Ovary (tissue), 9 donors: ENCODE measurements around the gene AWAT1. TPM values are rescaled to one million over a fixed set of nuclear protein-coding genes. Genes with fewer than 3 reads are reported as not detected.
"Not testable (repeated sequence)": the region's sequence is repeated elsewhere in the genome, so short reads cannot be mapped to it uniquely, and the experiment has no call there.

Experiments used
- DNase-seq, 5 donors: peaks; one replicate each; pipeline ENCODE4 v3.0.0-alpha.2; 2019 to 2020
- H3K27ac ChIP-seq, 2 donors: fragments of 200-600 bp; one replicate each; pipeline versions ENCODE4 v1.5.1 to v1.8.0; 2019 to 2022
- H3K27me3 ChIP-seq: fragments of 200-600 bp; one replicate; pipeline ENCODE4 v1.8.0; 2022
- H3K36me3 ChIP-seq: fragments of 200-600 bp; sonication (generic); one replicate; pipeline ENCODE4 v1.5.1; 2019
- H3K4me1 ChIP-seq: one replicate; pipeline ENCODE4 v1.8.1; 2013; ENCODE audit warnings: mild to moderate bottlenecking, moderate library complexity; ENCODE audit not compliant: insufficient read depth
- H3K4me3 ChIP-seq: fragments of 200-600 bp; sonication (generic); one replicate; pipeline ENCODE4 v1.5.1; 2017
- H3K9me3 ChIP-seq, 2 donors: fragments of 200-600 bp in 1 of 2; sonication (generic) in 1 of 2; one replicate each; pipeline versions ENCODE4 v1.5.1 to v1.8.1; 2013 to 2019; ENCODE audit warnings: mild to moderate bottlenecking in 1 of 2, moderate library complexity in 1 of 2
- EP300 ChIP-seq: sonication (generic); formaldehyde crosslinking; IDR thresholded peaks from one replicate; pipeline ENCODE4 v1.6.1; 2017; ENCODE audit warnings: antibody characterized with exemption
- POLR2A ChIP-seq: fragments of 450-650 bp; IDR thresholded peaks from one replicate; pipeline ENCODE4 v1.6.1; 2017; ENCODE audit warnings: antibody characterized with exemption, mild to moderate bottlenecking, moderate library complexity
- WGBS, 3 donors: extraction: QIAGEN DNeasy Blood & Tissue Kit in 1 of 3; methylation state at CpG; one replicate each; pipeline versions ENCODE4 v1.1.5 to v1.1.7; 2013 to 2017; 5-methylcytosine and 5-hydroxymethylcytosine counted together
- intact Hi-C, 4 donors: fragments of 100-400 bp; cut with DNase I; formaldehyde crosslinking; loops; one replicate each; pipeline versions ENCODE4 v1.11.0 to v1.15.1; 2022 to 2023
- polyA plus RNA-seq, 2 donors: library from polyadenylated mRNA; stranded (reverse); fragments of 200-250 nt in 1 of 2; fragments of 350-450 nt in 1 of 2; fragmentation: Illumina TruSeq in 1 of 2; extraction: RNeasy Lipid Tissue Mini Kit (QIAGEN cat#74804) in 1 of 2; gene quantifications; one replicate each; pipeline ENCODE4 v1.2.3, GENCODE V29; 2013 to 2014
- total RNA-seq, 7 donors: library from RNA; depleted of rRNA in 2 of 7; stranded (reverse); fragments of >200 nt in 2 of 7; fragmentation: NEBNext Ultra II Directional in 3 of 7; extraction: Animal tissue kit (Norgen Biotek cat#: 25700) in 3 of 7; gene quantifications; one replicate each; pipeline versions ENCODE4 v1.1.0 to v1.2.4, GENCODE V29; 2016 to 2023
- TF ChIP-seq, protein P1 (sequence below), 3 donors: fragments of 450-650 bp in 2 of 3; fragments of 200-600 bp in 1 of 3; IDR thresholded peaks; one replicate each; pipeline versions ENCODE4 v1.5.1 to v1.8.0; 2016 to 2022; ENCODE audit warnings: antibody characterized with exemption in 3 of 3, mild to moderate bottlenecking in 1 of 3
- donor health status: DM: no; HTN: no; CAD: no; lungs with moderate emphysema.
- donor health status: DM: no; HTN: no; CAD: no.
- donor health status: Bipolar disorder and iron deficiency.
- donor health status: DM: yes; HTN: yes; CAD: no.
- donor health status: DM: no; HTN: no; CAD: no.
- donor health status: DM: yes; HTN: yes; CAD: no.

AWAT1 gene
- total and polyA plus RNA-seq, 9 donors, result not detected

DNA sequence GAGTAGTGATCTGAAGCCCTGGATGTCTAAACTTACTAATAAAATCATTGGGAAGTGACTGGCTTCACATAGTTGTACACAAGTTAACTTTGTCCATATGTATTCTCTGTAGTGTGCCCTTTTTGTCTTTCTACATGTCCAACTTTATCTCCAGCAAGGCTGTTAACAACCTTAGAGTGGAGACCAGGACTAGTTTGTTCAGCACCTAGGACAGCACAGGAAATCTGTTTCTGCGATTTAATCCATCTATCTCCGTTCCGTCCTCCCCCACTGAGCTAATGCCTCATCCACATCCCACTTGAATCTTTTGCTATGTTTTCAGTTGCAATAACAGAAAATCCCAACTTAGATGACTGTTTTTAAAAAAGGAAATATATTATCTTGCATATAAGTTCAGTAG lies 30.3 kb downstream of the AWAT1 start:
- Histone ChIP-seq H3K27me3 (no peaks in the 10 kb centered on the region), H3K27ac (no peak overlapping the region), H3K4me1 (no peaks in the 10 kb centered on the region), H3K36me3 (no peaks in the 10 kb centered on the region), H3K4me3 (no peak overlapping the region), H3K9me3 (no peaks in the 10 kb centered on the region)
- WGBS, 3 donors, result 30 to 49% (median 38%) methylated on average over 3 of the region's 3 CpGs
- intact Hi-C loops, result no loop called here
- DNase-seq, result no peak
- TF ChIP-seq, protein P1, sequence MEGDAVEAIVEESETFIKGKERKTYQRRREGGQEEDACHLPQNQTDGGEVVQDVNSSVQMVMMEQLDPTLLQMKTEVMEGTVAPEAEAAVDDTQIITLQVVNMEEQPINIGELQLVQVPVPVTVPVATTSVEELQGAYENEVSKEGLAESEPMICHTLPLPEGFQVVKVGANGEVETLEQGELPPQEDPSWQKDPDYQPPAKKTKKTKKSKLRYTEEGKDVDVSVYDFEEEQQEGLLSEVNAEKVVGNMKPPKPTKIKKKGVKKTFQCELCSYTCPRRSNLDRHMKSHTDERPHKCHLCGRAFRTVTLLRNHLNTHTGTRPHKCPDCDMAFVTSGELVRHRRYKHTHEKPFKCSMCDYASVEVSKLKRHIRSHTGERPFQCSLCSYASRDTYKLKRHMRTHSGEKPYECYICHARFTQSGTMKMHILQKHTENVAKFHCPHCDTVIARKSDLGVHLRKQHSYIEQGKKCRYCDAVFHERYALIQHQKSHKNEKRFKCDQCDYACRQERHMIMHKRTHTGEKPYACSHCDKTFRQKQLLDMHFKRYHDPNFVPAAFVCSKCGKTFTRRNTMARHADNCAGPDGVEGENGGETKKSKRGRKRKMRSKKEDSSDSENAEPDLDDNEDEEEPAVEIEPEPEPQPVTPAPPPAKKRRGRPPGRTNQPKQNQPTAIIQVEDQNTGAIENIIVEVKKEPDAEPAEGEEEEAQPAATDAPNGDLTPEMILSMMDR (IDR thresholded peaks at IDR 0.05), result no peak
- no peak for TF ChIP-seq EP300
- no peak for TF ChIP-seq POLR2A

DNA sequence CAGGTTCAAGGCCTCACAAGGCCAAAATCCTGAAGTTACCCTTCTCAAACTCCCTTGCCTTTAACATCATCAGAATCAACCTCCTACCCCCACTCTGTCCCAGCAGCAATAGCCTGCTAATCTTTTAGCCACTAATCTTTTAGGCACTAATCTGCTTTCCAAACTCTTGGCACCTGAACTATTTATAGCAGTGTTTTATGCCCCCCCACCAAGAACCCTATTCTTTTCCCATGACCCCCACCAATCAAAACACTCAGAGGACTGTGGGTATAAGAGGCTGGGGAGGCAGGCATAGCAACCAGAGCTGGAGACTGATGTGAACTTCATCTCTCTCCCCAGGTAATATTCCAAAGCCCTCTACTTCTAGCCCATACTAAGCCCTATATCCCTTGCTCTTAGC lies 33.6 kb downstream of the AWAT1 start, which contains the start of gene ARR3:
ARR3 (plus strand) TSS at position 301 of the 400 bp plus-strand sequence. CDS start 1,052 bp downstream, outside the sequence.
- no peak within 1 kb of the TSS for H3K27ac ChIP-seq
- intact Hi-C loops, result no loop called here
- no peaks in the 10 kb centered on the region for H3K4me1 ChIP-seq
- no peaks in the 10 kb centered on the region for H3K27me3 ChIP-seq
- TF ChIP-seq POLR2A, result no peak
- TF ChIP-seq EP300, result no peak
- H3K36me3 ChIP-seq, result no peaks in the 10 kb centered on the region
- DNase-seq, result no peak
- no peaks in the 10 kb centered on the region for H3K9me3 ChIP-seq
- H3K4me3 ChIP-seq, result no peak within 1 kb of the TSS

DNA sequence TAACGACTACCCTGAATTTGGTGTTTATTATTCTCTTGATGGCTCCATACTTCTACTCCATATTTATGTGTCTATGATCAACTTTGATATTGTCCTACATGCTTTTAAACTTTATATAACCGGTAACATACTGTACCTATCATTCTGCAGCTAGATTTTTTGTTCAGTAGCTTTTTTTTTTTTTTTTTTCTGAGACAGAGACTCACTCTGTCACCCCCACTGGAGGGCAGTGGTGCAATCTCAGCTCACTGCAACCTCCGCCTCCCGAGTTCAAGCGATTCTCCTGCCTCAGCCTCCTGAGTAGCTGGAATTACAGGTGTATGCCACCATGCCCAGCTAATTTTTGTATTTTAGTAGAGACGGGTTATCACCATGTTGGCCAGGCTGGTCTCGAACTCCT lies 39.6 kb downstream of the AWAT1 start:
- H3K9me3 ChIP-seq, H3K4me1 ChIP-seq, H3K36me3 ChIP-seq, intact Hi-C loops, DNase-seq, H3K27me3 ChIP-seq, H3K4me3 ChIP-seq, H3K27ac ChIP-seq: not testable (repeated sequence)
- 72 to 75% (median 75%) methylated on average over 7 of the region's 7 CpGs for WGBS, 3 donors

DNA sequence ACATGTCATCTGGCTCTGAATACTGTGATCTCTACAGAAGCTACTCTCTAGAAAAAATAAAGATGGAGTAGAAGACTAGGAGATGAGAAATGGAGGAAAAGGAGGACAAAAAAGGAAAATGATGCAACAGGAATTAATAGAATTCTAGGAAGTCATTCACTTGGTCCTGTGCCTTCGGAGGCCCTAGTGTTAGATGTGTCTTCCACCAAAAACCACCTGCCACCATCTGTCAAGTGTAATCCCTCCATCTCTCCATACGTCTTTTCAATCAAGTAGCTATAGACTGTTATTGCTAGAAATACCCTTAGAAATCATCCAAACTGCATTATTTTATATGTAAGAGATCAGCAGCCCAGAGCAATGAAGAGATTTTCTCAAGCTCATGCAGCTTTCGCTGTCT lies 44.6 kb downstream of the AWAT1 start:
- no peak for DNase-seq
- Histone ChIP-seq H3K4me1 (no peaks in the 10 kb centered on the region), H3K9me3 (peaks cover 0 to 3% of the 10 kb centered on the region in 2 donors), H3K27me3 (no peaks in the 10 kb centered on the region), H3K36me3 (no peaks in the 10 kb centered on the region), H3K4me3 (no peak overlapping the region), H3K27ac (no peak overlapping the region)
- intact Hi-C loops, result no loop called here
- 80 to 84% (median 82%) methylated on average over 3 of the region's 3 CpGs for whole genome bisulfite sequencing, 3 donors
- TF ChIP-seq, protein P1 (IDR thresholded peaks at IDR 0.05), result no peak
- TF ChIP-seq EP300, result no peak
- no peak for TF ChIP-seq POLR2A

DNA sequence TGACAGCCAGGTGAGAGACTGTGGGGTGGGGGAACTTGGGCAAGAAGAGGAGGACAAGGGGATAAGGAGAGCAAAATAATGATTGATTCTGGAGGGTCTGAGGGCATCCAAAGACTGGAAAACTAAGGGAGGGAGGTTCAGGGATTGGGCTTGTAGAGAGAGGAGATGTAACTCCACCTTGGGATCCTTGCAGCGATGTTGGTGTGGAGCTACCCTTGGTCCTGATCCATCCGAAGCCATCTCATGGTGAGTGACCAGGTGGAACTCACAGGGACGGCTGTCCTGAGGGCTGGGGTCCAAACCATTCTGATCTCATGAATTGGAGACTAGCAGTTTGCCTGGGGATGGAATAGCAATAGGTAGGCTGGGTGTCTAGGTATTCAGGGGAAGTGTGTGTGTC lies 46.1 kb downstream of the AWAT1 start:
- DNase-seq, result no peak
- WGBS, 3 donors, result 62 to 70% (median 68%) methylated on average over 3 of the region's 3 CpGs
- TF ChIP-seq POLR2A (no peak), EP300 (no peak)
- TF ChIP-seq, protein P1 (IDR thresholded peaks at IDR 0.05), result no peak
- Histone ChIP-seq H3K4me3 (no peak overlapping the region), H3K4me1 (no peaks in the 10 kb centered on the region), H3K36me3 (no peaks in the 10 kb centered on the region), H3K27me3 (no peaks in the 10 kb centered on the region), H3K9me3 (peaks cover 0 to 3% of the 10 kb centered on the region in 2 donors), H3K27ac (no peak overlapping the region)
- intact Hi-C loops, result no loop called here
